HG03520 (cell line): ENCODE results near the gene P2RX3.
"Not testable (repeated sequence)": the region's sequence is repeated elsewhere in the genome, so short reads cannot be mapped to it uniquely, and the experiment has no call there.

Experiments used
- ATAC-seq: cut with Tn5 transposase; IDR thresholded peaks from one replicate; pipeline ENCODE4 v1.9.1; 2021; ENCODE audit warnings: mild to moderate bottlenecking, moderate library complexity; ENCODE audit not compliant: unreplicated experiment

P2RX3 gene

GRCh38 chr11:57338142-57338541 is at the start of gene P2RX3:
Gene P2RX3 (plus strand): TSS chr11:57338352. CDS start chr11:57338551, 199 bp downstream.
- ATAC-seq = no peak

- ATAC-seq = no peak
These were observed 49.2 kb upstream of the P2RX3 start for GRCh38 chr11:57288771-57289579.

GRCh38 chr11:57290288-57290687 is 47.9 kb upstream of the P2RX3 start:
- ATAC-seq = no peak

GRCh38 chr11:57294225-57295131 is 43.7 kb upstream of the P2RX3 start:
- no peak for ATAC-seq

- ATAC-seq = not testable (repeated sequence)
These were observed 41.9 kb upstream of the P2RX3 start for GRCh38 chr11:57296205-57296604.

GRCh38 chr11:57297221-57297620 is 40.9 kb upstream of the P2RX3 start:
- ATAC-seq = no peak

- no peak for ATAC-seq
These were observed 38.9 kb upstream of the P2RX3 start for GRCh38 chr11:57299150-57299737.

- no peak for ATAC-seq
These were observed 37.4 kb upstream of the P2RX3 start for GRCh38 chr11:57300785-57301184.

- no peak for ATAC-seq
These were observed 36.3 kb upstream of the P2RX3 start for GRCh38 chr11:57301711-57302423.

- ATAC-seq = no peak
These were observed 35.7 kb upstream of the P2RX3 start for GRCh38 chr11:57302489-57302888.

GRCh38 chr11:57303280-57303989 is 34.7 kb upstream of the P2RX3 start:
- no peak for ATAC-seq

- no peak for ATAC-seq
These were observed 34.1 kb upstream of the P2RX3 start for GRCh38 chr11:57303990-57304579.

- ATAC-seq = no peak
These were observed 32.6 kb upstream of the P2RX3 start for GRCh38 chr11:57305523-57305922.

GRCh38 chr11:57306161-57306876 is 31.8 kb upstream of the P2RX3 start:
- ATAC-seq = no peak

- no peak for ATAC-seq
These were observed 31.1 kb upstream of the P2RX3 start for GRCh38 chr11:57306940-57307565.

GRCh38 chr11:57307666-57308270 is 30.4 kb upstream of the P2RX3 start:
- no peak for ATAC-seq

GRCh38 chr11:57308426-57309060 is 29.6 kb upstream of the P2RX3 start:
- ATAC-seq = no peak
